Measurements from ENCODE around the gene SLC13A1. TPM values are rescaled to one million over a fixed set of nuclear protein-coding genes. Genes with fewer than 3 reads are reported as not detected.

The SLC13A1 gene
- total and polyA plus RNA-seq, 8 donors, result 0.04 to 0.20 (median 0.09) TPM; not detected in 5

- TF ChIP-seq CTCF (IDR thresholded peaks at IDR 0.05), result no peak
- Histone ChIP-seq H3K4me3 (no peak overlapping the region), H3K27me3 (no peaks in the 10 kb centered on the region), H3K9me3 (peaks cover 0 to 5% of the 10 kb centered on the region in 2 donors), H3K27ac (no peak overlapping the region), H3K36me3 (no peaks in the 10 kb centered on the region), H3K4me1 (no peaks in the 10 kb centered on the region)
- intact Hi-C loops (cut with DNase I), result no loop called here
- no peak for ATAC-seq
- DNase-seq, result no peak
Measured at GRCh38 chr7:123185756-123186155, 14.0 kb downstream of the SLC13A1 start.

GRCh38 chr7:123184271-123184670 is 15.5 kb downstream of the SLC13A1 start:
- no peak for TF ChIP-seq CTCF (IDR thresholded peaks at IDR 0.05)
- no peak overlapping the region for H3K27ac ChIP-seq

GRCh38 chr7:123183431-123183830 is 16.3 kb downstream of the SLC13A1 start:
- Histone ChIP-seq H3K4me3 (no peak overlapping the region), H3K4me1 (no peaks in the 10 kb centered on the region), H3K27ac (no peak overlapping the region), H3K36me3 (no peaks in the 10 kb centered on the region), H3K9me3 (peaks cover 0 to 5% of the 10 kb centered on the region in 2 donors), H3K27me3 (no peaks in the 10 kb centered on the region)
- TF ChIP-seq CTCF (IDR thresholded peaks at IDR 0.05), result no peak
- intact Hi-C loops (cut with DNase I), result no loop called here
- ATAC-seq (no peak), DNase-seq (no peak)

More at GRCh38 chr7:123184271-123184670, 15.5 kb downstream of the SLC13A1 start:
- Histone ChIP-seq H3K4me1 (no peaks in the 10 kb centered on the region), H3K4me3 (no peak overlapping the region), H3K36me3 (no peaks in the 10 kb centered on the region), H3K27me3 (no peaks in the 10 kb centered on the region), H3K9me3 (peaks cover 0 to 5% of the 10 kb centered on the region in 2 donors)
- no peak for ATAC-seq
- no peak for DNase-seq
- intact Hi-C loops (cut with DNase I), result no loop called here

GRCh38 chr7:123177442-123177841 is 22.3 kb downstream of the SLC13A1 start:
- ATAC-seq (no peak), DNase-seq (no peak)
- Histone ChIP-seq H3K4me1 (no peaks in the 10 kb centered on the region), H3K27ac (no peak overlapping the region), H3K4me3 (no peak overlapping the region), H3K36me3 (no peaks in the 10 kb centered on the region), H3K27me3 (no peaks in the 10 kb centered on the region), H3K9me3 (peaks cover 0 to 3% of the 10 kb centered on the region in 2 donors)
- intact Hi-C loops (cut with DNase I), result no loop called here
- no peak for TF ChIP-seq CTCF (IDR thresholded peaks at IDR 0.05)

GRCh38 chr7:123170333-123171246 is 29.2 kb downstream of the SLC13A1 start:
- intact Hi-C loops (cut with DNase I), result no loop called here
- DNase-seq, result peak in 1 of 4 donors; percentile 39
- TF ChIP-seq CTCF (IDR thresholded peaks at IDR 0.05), result no peak

More at GRCh38 chr7:123170333-123171246, 29.2 kb downstream of the SLC13A1 start:
- Histone ChIP-seq H3K27me3 (no peaks in the 10 kb centered on the region), H3K4me3 (no peak overlapping the region), H3K9me3 (peaks cover 0 to 3% of the 10 kb centered on the region in 2 donors), H3K36me3 (no peaks in the 10 kb centered on the region), H3K27ac (no peak overlapping the region), H3K4me1 (no peaks in the 10 kb centered on the region)
- no peak for ATAC-seq

Data from left lung (tissue), 10 donors.